GM12878 (cell line): ENCODE data around the gene TMEM132C. TPM values are rescaled to one million over a fixed set of nuclear protein-coding genes. Genes with fewer than 3 reads are reported as not detected.

Experiments used
- ATAC-seq: fragments of 200-7000 bp; cut with Tn5 transposase; 3 replicates; pipeline ENCODE4 v1.9.1; 2020; ENCODE audit warnings: mild to moderate bottlenecking, moderate library complexity
- BruUV-seq: library from RNA; stranded (reverse); fragments of 400-500 nt; replicated peaks from 2 replicates; lab custom pipeline; 2021; lab: Mats Ljungman, UMichigan
- CTCF ChIA-PET: fragments of 300-600 bp; sonication (Branson Sonifier 250); formaldehyde crosslinking; extraction: SDS; loops from one replicate; lab custom pipeline; 2021; ENCODE audit warnings: inconsistent platforms; lab: Yijun Ruan, JAX
- POLR2A ChIA-PET: fragments of 350-600 bp; formaldehyde crosslinking; extraction: SDS; loops from one replicate; lab custom pipeline; 2021; ENCODE audit warnings: inconsistent platforms; lab: Charles Lee
- RAD21 ChIA-PET: fragments of 300-600 bp; sonication (Branson Sonifier 250); formaldehyde crosslinking; loops from one replicate; lab custom pipeline; 2023; ENCODE audit warnings: antibody characterized with exemption; ENCODE audit not compliant: unreplicated experiment; lab: Charles Lee
- SMC1A ChIA-PET: fragments of 300-600 bp; sonication (Branson Sonifier 250); formaldehyde crosslinking; loops from one replicate; lab custom pipeline; 2023; ENCODE audit not compliant: unreplicated experiment, uncharacterized antibody; lab: Charles Lee
- DNase-seq: peaks from one replicate; pipeline ENCODE4 v3.0.0-alpha.2; 2011; ENCODE audit warnings: low read depth, low spot score
- FAIRE-seq: peaks from 3 replicates; lab custom pipeline; 2011; peaks lifted over from hg19 to GRCh38; lab: Jason Lieb, UNC
- H2AFZ ChIP-seq: 2 replicates; pipeline ENCODE4 v1.6.0; 2011; ENCODE audit warnings: low read depth, low read length, control low read depth; ENCODE audit not compliant: control insufficient read depth
- H3K27ac ChIP-seq: 2 replicates; pipeline ENCODE4 v1.5.1; 2011; ENCODE audit warnings: control low read depth; ENCODE audit not compliant: control insufficient read depth, insufficient read depth
- H3K27me3 ChIP-seq, 2 experiments: replicated peaks in 1 of 2; 2 replicates each; pipeline versions ENCODE4 v1.6.0 to v1.6.1; 2011; ENCODE audit warnings: low read length in 1 of 2; ENCODE audit not compliant: control insufficient read depth in 2 of 2, insufficient read depth in 2 of 2
- H3K36me3 ChIP-seq, 2 experiments: 2 replicates each; pipeline ENCODE4 v1.5.1; 2011; ENCODE audit warnings: low read length in 1 of 2; ENCODE audit not compliant: control insufficient read depth in 2 of 2, insufficient read depth in 2 of 2
- H3K4me1 ChIP-seq: 2 replicates; pipeline ENCODE4 v1.6.1; 2011; ENCODE audit warnings: mild to moderate bottlenecking, low read length, moderate library complexity, mixed read lengths; ENCODE audit not compliant: control insufficient read depth, insufficient read depth
- H3K4me2 ChIP-seq: 2 replicates; pipeline ENCODE4 v1.6.0; 2011; ENCODE audit warnings: control low read depth; ENCODE audit not compliant: control insufficient read depth, insufficient read depth
- H3K4me3 ChIP-seq: fragments of 200-600 bp; sonication (generic); 2 replicates; pipeline ENCODE4 v1.5.1; 2016
- H3K79me2 ChIP-seq: 2 replicates; pipeline ENCODE4 v1.6.0; 2011; ENCODE audit warnings: low read length; ENCODE audit not compliant: control insufficient read depth, insufficient read depth
- H3K9ac ChIP-seq: 2 replicates; pipeline ENCODE4 v1.8.0; 2011; ENCODE audit warnings: low read length, control low read depth, mixed read lengths; ENCODE audit not compliant: control insufficient read depth, insufficient read depth
- H3K9me3 ChIP-seq: replicated peaks from 3 replicates; pipeline ENCODE4 v1.5.1; 2011; ENCODE audit warnings: mild to moderate bottlenecking, low read length; ENCODE audit not compliant: control insufficient read depth, insufficient read depth
- H4K20me1 ChIP-seq: 2 replicates; pipeline ENCODE4 v1.6.0; 2011; ENCODE audit not compliant: control insufficient read depth, insufficient read depth
- BRCA1 ChIP-seq: IDR thresholded peaks from 2 replicates; pipeline ENCODE4 v1.6.1; 2011; ENCODE audit warnings: low read depth, low read length, improper control_type of control experiment
- CHD2 ChIP-seq: IDR thresholded peaks from 2 replicates; pipeline ENCODE4 v1.6.1; 2011; ENCODE audit warnings: low read depth, low read length, improper control_type of control experiment, borderline replicate concordance
- CHD4 ChIP-seq: fragments of 200-600 bp; sonication (generic); IDR thresholded peaks from 2 replicates; pipeline ENCODE4 v1.6.1; 2016; ENCODE audit warnings: mild to moderate bottlenecking
- EGR1 ChIP-seq, 2 experiments: IDR thresholded peaks; 1 replicate in 1 of 2; 2 replicates in 1 of 2; pipeline ENCODE4 v1.6.1; 2011 to 2012; ENCODE audit warnings: low read depth in 2 of 2, low read length in 2 of 2, borderline replicate concordance in 1 of 2, mild to moderate bottlenecking in 1 of 2, moderate library complexity in 1 of 2
- EP300 ChIP-seq, 2 experiments: fragments of 150-350 bp in 1 of 2; IDR thresholded peaks; 2 replicates each; pipeline ENCODE4 v1.6.1; 2011 to 2012; ENCODE audit warnings: low read depth in 2 of 2, low read length in 2 of 2, borderline replicate concordance in 1 of 2, improper control_type of control experiment in 1 of 2, inconsistent platforms in 1 of 2; ENCODE audit not compliant: control insufficient read depth in 1 of 2
- KAT2A ChIP-seq: conservative IDR thresholded peaks from 2 replicates; pipeline ENCODE4 v1.6.1; 2011; ENCODE audit warnings: low read depth, low read length; ENCODE audit not compliant: control insufficient read depth
- MLLT1 ChIP-seq: fragments of 450-650 bp; IDR thresholded peaks from 2 replicates; pipeline ENCODE4 v1.6.1; 2016; ENCODE audit warnings: mild to moderate bottlenecking
- MYC ChIP-seq: IDR thresholded peaks from 2 replicates; pipeline ENCODE4 v1.6.1; 2011; ENCODE audit warnings: mild to moderate bottlenecking, low read length, moderate library complexity, inconsistent platforms; ENCODE audit not compliant: insufficient read depth, insufficient replicate concordance, insufficient read length, severe bottlenecking
- NFIC ChIP-seq: IDR thresholded peaks from 2 replicates; pipeline ENCODE4 v1.6.1; 2012; ENCODE audit warnings: low read depth, mild to moderate bottlenecking, inconsistent platforms, low read length, moderate library complexity
- PAX8 ChIP-seq: fragments of 450-650 bp; IDR thresholded peaks from 2 replicates; pipeline ENCODE4 v1.6.1; 2017; ENCODE audit warnings: mild to moderate bottlenecking, moderate library complexity
- RBBP5 ChIP-seq: fragments of 200-600 bp; sonication (generic); conservative IDR thresholded peaks from 2 replicates; pipeline ENCODE4 v1.6.1; 2016
- RUNX3 ChIP-seq: IDR thresholded peaks from 2 replicates; pipeline ENCODE4 v1.6.1; 2012; ENCODE audit warnings: low read length, inconsistent platforms
- SMAD1 ChIP-seq: fragments of 450-650 bp; IDR thresholded peaks from 2 replicates; pipeline ENCODE4 v1.6.1; 2018; ENCODE audit warnings: mild to moderate bottlenecking, low read depth; ENCODE audit not compliant: partially characterized antibody
- SMC3 ChIP-seq: IDR thresholded peaks from 2 replicates; pipeline ENCODE4 v1.6.1; 2011; ENCODE audit warnings: low read length, improper control_type of control experiment, borderline replicate concordance
- SPI1 ChIP-seq: IDR thresholded peaks from 2 replicates; pipeline ENCODE4 v1.6.1; 2011; ENCODE audit warnings: low read depth, mild to moderate bottlenecking, low read length, moderate library complexity, borderline replicate concordance; ENCODE audit not compliant: insufficient read depth
- TBL1XR1 ChIP-seq: IDR thresholded peaks from 2 replicates; pipeline ENCODE4 v1.6.1; 2012; ENCODE audit warnings: low read depth, low read length, improper control_type of control experiment
- WGBS: methylation state at CpG from one replicate; pipeline ENCODE4 v1.1.6; 2016; ENCODE audit warnings: low lambda C conversion rate; ENCODE audit not compliant: insufficient replicate concordance, insufficient coverage; ENCODE audit errors: missing lambda C conversion rate; 5-methylcytosine and 5-hydroxymethylcytosine counted together
- in situ Hi-C: fragments of 300-500 bp; cut with MboI; formaldehyde crosslinking; loops from 9 replicates; pipeline ENCODE4 v1.14.3; 2018; ENCODE audit warnings: mixed read lengths
- intact Hi-C: fragments of 100-400 bp; cut with micrococcal nuclease; formaldehyde crosslinking; loops from one replicate; pipeline ENCODE4 v1.14.2; 2022; ENCODE audit not compliant: unreplicated experiment
- polyA plus RNA-seq, 11 experiments: library from polyadenylated mRNA; depleted of rRNA in 4 of 11; unstranded in 6 of 11; stranded (reverse) in 5 of 11; fragments of >200 nt; fragmentation: Nextera tagmentation in 4 of 11; fragmentation: Illumina TruSeq in 1 of 11; extraction: Ambion mirVana in 4 of 11; extraction: Trizol in 1 of 11; gene quantifications; 1 replicate in 1 of 11; 2 replicates in 10 of 11; pipeline versions ENCODE4 v1.2.1 to v1.2.3, GENCODE V29; 2011 to 2016; ENCODE audit warnings: inconsistent platforms in 2 of 11, missing spikeins in 2 of 11, low read depth in 1 of 11
- total RNA-seq, 4 experiments: library from RNA; depleted of rRNA in 3 of 4; stranded (reverse); fragments of >200 nt in 3 of 4; fragmentation: Illumina TruSeq in 1 of 4; extraction: Trizol in 1 of 4; gene quantifications; 2 replicates each; pipeline versions ENCODE4 v1.2.1 to v1.2.3, GENCODE V29; 2013 to 2021
- TF ChIP-seq, protein P1 (sequence below): fragments of 150-350 bp; IDR thresholded peaks from 2 replicates; pipeline ENCODE4 v1.6.1; 2014; ENCODE audit warnings: mild to moderate bottlenecking, low read depth, low read length
- TF ChIP-seq, protein P2 (sequence below): fragments of 450-650 bp; IDR thresholded peaks from 2 replicates; pipeline ENCODE4 v1.6.1; 2017; ENCODE audit warnings: antibody characterized with exemption, mild to moderate bottlenecking, moderate library complexity

TMEM132C gene
- total and polyA plus RNA-seq, 10 of the 15 experiments (the other 5 are each of a cell fraction or from before 2014, with no cell fraction given), result not detected

- Histone ChIP-seq H2AFZ (no peak overlapping the region), H3K9me3 (no peaks in the 10 kb centered on the region), H3K4me1 (no peaks in the 10 kb centered on the region), H3K9ac (no peak overlapping the region), H3K4me2 (no peak overlapping the region), H3K79me2 (no peaks in the 10 kb centered on the region), H4K20me1 (no peaks in the 10 kb centered on the region), H3K27ac (no peak overlapping the region), H3K36me3 (no peaks in the 10 kb centered on the region), H3K4me3 (no peak overlapping the region), H3K27me3 (no peaks in the 10 kb centered on the region)
- FAIRE-seq, result no peak
- ChIA-PET RAD21 (no interaction called here), SMC1A (interaction anchor here (0.9 kb wide), 1 partner anchor 19 kb away, joined by 4 read pairs; no protein-coding TSS in a partner anchor), CTCF (no interaction called here), POLR2A (no interaction called here)
- WGBS, result 37% methylated on average over 7 of the region's 7 CpGs
- ATAC-seq, result no peak
- intact Hi-C loops (no loop called here), in situ Hi-C loops (no loop called here)
- BruUV-seq, result no TSS peak
- no peak for DNase-seq
- TF ChIP-seq, protein P1, sequence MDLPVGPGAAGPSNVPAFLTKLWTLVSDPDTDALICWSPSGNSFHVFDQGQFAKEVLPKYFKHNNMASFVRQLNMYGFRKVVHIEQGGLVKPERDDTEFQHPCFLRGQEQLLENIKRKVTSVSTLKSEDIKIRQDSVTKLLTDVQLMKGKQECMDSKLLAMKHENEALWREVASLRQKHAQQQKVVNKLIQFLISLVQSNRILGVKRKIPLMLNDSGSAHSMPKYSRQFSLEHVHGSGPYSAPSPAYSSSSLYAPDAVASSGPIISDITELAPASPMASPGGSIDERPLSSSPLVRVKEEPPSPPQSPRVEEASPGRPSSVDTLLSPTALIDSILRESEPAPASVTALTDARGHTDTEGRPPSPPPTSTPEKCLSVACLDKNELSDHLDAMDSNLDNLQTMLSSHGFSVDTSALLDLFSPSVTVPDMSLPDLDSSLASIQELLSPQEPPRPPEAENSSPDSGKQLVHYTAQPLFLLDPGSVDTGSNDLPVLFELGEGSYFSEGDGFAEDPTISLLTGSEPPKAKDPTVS, result no peak
- TF ChIP-seq EP300 (IDR thresholded peaks at IDR 0.05; ENCODE audit: borderline replicate concordance in 1 of 2, control insufficient read depth in 1 of 2, low read depth in 2 of 2, low read length in 2 of 2) (no peak), RBBP5 (no peak), KAT2A (no peak), RUNX3 (no peak), TBL1XR1 (no peak), BRCA1 (no peak), PAX8 (no peak), MYC (no peak), SMAD1 (no peak), NFIC (no peak), EGR1 (IDR thresholded peaks at IDR 0.05; ENCODE audit: borderline replicate concordance in 1 of 2, low read depth in 2 of 2, low read length in 2 of 2) (no peak), SPI1 (no peak), CHD4 (no peak), SMC3 (no peak), MLLT1 (no peak), CHD2 (no peak)
- TF ChIP-seq, protein P2, sequence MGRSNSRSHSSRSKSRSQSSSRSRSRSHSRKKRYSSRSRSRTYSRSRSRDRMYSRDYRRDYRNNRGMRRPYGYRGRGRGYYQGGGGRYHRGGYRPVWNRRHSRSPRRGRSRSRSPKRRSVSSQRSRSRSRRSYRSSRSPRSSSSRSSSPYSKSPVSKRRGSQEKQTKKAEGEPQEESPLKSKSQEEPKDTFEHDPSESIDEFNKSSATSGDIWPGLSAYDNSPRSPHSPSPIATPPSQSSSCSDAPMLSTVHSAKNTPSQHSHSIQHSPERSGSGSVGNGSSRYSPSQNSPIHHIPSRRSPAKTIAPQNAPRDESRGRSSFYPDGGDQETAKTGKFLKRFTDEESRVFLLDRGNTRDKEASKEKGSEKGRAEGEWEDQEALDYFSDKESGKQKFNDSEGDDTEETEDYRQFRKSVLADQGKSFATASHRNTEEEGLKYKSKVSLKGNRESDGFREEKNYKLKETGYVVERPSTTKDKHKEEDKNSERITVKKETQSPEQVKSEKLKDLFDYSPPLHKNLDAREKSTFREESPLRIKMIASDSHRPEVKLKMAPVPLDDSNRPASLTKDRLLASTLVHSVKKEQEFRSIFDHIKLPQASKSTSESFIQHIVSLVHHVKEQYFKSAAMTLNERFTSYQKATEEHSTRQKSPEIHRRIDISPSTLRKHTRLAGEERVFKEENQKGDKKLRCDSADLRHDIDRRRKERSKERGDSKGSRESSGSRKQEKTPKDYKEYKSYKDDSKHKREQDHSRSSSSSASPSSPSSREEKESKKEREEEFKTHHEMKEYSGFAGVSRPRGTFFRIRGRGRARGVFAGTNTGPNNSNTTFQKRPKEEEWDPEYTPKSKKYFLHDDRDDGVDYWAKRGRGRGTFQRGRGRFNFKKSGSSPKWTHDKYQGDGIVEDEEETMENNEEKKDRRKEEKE, result no peak
These were observed 154.4 kb downstream of the TMEM132C start for GRCh38 chr12:128421375-128421774.
